GM12891 (cell line): Measurements from ENCODE around the gene RRBP1.

Experiments
- DNase-seq: peaks from one replicate; pipeline ENCODE4 v3.0.0; 2011; ENCODE audit warnings: low spot score; ENCODE audit not compliant: insufficient read length
- FAIRE-seq: peaks from 2 replicates; lab custom pipeline; 2011; peaks lifted over from hg19 to GRCh38; lab: Jason Lieb, UNC
- PAX5 ChIP-seq: IDR thresholded peaks from 2 replicates; pipeline ENCODE4 v1.6.1; 2011; ENCODE audit warnings: low read length, moderate library complexity, mild to moderate bottlenecking; ENCODE audit not compliant: insufficient read depth, severe bottlenecking
- POLR2A ChIP-seq: IDR thresholded peaks from 2 replicates; pipeline ENCODE4 v1.6.1; 2011; ENCODE audit warnings: low read depth, low read length, control low read depth
- POLR2AphosphoS5 ChIP-seq: IDR thresholded peaks from 2 replicates; pipeline ENCODE4 v1.6.1; 2011; ENCODE audit warnings: low read depth, low read length, control low read depth
- POU2F2 ChIP-seq: IDR thresholded peaks from 2 replicates; pipeline ENCODE4 v1.6.1; 2011; ENCODE audit warnings: low read depth, mild to moderate bottlenecking, control low read depth, low read length, moderate library complexity
- SPI1 ChIP-seq: IDR thresholded peaks from 2 replicates; pipeline ENCODE4 v1.6.1; 2011; ENCODE audit warnings: low read depth, low read length, control low read depth
- TAF1 ChIP-seq: IDR thresholded peaks from 2 replicates; pipeline ENCODE4 v1.6.1; 2011; ENCODE audit warnings: low read depth, low read length, control low read depth

RRBP1 gene

DNA sequence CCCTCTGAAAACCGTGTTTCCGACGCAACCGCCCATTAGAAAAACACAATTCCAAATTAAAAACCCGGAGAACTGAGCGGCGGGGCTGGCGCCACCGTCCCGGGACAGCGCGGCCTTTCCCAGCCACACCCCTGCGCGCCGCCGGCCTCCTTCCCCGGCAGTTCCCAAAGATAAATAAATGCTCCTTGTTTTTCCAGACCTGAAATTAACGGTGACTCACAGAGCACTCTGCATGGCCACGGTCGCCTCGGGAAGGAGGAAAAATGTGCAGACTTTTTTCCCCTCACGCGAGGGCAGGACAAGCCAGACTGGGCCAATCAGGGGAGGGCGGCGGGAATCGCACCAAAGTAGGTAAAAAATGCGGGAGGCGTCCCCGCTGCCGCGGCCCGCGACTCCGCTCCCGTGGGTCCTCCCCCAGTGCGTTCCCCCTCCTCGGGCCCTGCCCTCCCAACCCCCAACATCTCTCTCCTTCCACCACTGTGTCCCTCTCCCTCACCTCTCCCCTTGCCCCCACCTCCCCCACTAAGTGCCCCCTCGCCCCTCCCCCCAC lies 113.0 kb downstream of the RRBP1 start:
- TF ChIP-seq PAX5 (no peak), POU2F2 (no peak), SPI1 (no peak), POLR2A (no peak), TAF1 (no peak), POLR2AphosphoS5 (no peak)
- DNase-seq = peak; percentile 29
- no peak for FAIRE-seq

DNA sequence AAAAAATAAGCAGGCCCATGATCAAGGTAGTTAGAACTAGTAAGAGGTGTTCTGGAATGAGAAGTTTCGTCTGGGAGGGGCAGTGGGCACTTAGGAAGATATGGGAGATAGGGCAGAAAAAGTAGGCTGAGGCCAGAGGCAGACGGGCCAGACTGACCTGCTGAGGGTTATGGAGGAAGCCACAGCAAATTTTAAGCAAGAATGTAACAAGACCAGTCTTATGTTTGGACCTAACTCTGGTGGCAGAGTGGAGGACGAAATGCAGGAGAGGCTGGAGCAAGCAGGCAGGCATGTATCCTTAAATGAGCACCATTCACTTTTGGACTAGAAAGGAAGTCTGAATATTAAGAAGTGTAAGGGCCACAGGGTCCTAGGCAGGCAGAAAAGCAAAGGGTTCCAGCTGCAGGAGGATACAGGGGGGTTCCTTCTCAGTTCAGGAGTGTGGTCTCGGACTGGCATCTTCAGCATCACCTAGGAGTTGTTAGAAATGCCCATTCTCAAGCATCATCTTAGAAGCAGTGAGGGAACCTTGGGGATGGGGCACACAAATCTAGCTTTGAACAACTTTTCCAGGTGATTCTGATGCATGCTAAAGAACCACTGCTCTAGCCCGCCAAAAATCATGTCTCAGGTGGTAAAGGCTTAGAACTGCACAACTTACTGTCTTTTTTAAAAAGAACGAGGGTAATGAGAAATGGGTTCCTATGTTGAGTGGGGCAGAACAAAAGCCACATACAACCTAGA lies 113.8 kb downstream of the RRBP1 start:
- TF ChIP-seq SPI1 (no peak), POLR2AphosphoS5 (no peak), TAF1 (no peak), PAX5 (no peak), POLR2A (no peak), POU2F2 (no peak)
- no peak for DNase-seq
- no peak for FAIRE-seq

DNA sequence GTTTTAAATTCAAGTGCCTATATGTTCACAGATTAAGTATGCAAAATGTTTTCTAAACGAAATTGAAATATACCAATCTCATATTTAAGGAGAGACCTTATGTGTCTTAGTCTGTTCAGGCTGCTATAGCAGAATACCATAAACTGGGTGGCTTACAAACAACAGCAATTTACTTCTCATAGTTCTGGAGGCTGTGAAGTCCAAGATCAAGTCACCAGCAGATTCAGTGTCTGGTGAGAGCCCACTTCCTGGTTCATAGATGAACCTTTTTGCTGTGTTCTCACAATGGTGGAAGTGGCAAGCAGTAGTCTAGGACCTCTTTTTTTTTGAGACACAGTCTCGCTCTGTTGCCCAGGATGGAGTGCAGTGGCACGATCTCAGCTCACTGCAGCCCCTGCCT lies 115.7 kb downstream of the RRBP1 start:
- no peak for FAIRE-seq
- no peak for DNase-seq
- TF ChIP-seq POLR2A (no peak), SPI1 (no peak), POU2F2 (no peak), TAF1 (no peak), POLR2AphosphoS5 (no peak), PAX5 (no peak)

DNA sequence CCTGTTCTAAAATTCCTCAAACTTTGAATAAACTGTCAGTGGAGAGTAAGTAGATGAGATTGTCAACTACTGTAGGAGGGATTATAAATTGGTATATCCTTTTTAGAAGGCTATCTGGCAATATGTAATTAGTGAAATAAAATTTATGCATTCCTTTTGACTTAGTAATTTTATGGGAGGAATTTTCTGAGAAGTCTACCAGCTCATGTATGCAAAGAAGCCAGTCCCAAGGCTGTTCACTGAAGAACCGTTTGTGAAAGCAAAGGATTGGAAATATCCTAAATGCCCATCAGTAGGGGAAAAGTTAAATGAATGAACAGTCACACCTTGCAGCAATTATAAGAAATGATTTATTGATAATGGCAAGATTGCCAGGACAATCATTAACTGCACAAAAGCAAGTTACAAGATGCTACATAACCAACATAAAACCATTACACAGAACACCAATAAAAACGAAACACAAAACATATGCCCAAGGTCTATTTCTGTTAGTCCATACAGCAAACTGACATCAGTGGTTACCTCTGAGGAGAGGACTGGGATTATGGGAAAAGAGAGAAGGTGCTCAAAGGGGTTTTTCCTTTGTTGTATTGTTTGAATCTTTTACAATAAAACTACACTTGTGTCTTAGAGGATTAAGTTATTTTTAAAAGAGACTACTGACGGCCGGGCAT lies 116.7 kb downstream of the RRBP1 start:
- FAIRE-seq (no peak), DNase-seq (no peak)
- TF ChIP-seq POLR2A (no peak), TAF1 (no peak)
